PC-3 (cell line): ENCODE data around the gene ZNF281.

Source experiments
- EZH2 ChIP-seq: fragments of 300-600 bp; sonication (generic); IDR thresholded peaks from one replicate; pipeline ENCODE4 v1.6.1; 2017; ENCODE audit warnings: antibody characterized with exemption, mild to moderate bottlenecking, low read length; ENCODE audit not compliant: unreplicated experiment
- EZH2phosphoT487 ChIP-seq: fragments of 300-600 bp; sonication (generic); IDR thresholded peaks from 2 replicates; pipeline ENCODE4 v1.6.1; 2018; ENCODE audit warnings: mild to moderate bottlenecking, antibody characterized with exemption, low read length, borderline replicate concordance
- TF ChIP-seq, protein P1 (sequence below): fragments of 300-600 bp; sonication (generic); conservative IDR thresholded peaks from 2 replicates; pipeline ENCODE4 v1.5.1; 2017; ENCODE audit warnings: antibody characterized with exemption, low read depth, mild to moderate bottlenecking, low read length

DNA sequence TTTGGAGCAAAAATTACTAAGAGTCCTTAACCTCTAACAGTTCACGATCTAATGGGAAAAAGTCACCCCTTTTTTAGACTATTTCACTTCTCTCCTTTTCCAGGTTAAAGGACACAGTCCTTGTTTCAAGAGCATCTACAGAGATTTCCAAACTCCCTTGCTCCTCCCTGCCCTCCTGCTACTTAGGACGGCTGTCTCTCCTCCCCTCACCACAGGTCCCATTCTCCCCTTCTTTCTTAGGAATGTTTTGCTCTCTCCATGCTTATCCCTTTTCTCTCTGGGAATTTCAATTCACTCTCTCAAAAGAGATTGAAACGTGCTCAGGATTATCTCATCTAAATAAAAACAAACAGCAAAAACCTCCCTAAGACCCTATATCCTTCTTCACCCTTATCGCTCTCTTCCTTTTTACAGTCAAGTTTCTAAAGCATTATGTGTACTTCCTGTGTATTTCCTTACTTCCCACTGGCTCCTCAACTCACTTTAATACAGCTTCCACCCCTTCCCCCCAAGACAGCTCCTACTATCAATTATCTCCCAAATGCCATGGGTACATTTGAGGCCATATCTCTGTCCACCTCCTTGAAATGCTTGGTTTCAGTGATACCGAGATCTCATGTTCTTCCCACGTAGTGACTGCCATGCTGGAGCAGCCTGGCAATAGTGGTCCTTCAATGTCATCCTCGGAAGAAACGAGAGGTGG is 43.2 kb upstream of the ZNF281 start:
- TF ChIP-seq, protein P1, sequence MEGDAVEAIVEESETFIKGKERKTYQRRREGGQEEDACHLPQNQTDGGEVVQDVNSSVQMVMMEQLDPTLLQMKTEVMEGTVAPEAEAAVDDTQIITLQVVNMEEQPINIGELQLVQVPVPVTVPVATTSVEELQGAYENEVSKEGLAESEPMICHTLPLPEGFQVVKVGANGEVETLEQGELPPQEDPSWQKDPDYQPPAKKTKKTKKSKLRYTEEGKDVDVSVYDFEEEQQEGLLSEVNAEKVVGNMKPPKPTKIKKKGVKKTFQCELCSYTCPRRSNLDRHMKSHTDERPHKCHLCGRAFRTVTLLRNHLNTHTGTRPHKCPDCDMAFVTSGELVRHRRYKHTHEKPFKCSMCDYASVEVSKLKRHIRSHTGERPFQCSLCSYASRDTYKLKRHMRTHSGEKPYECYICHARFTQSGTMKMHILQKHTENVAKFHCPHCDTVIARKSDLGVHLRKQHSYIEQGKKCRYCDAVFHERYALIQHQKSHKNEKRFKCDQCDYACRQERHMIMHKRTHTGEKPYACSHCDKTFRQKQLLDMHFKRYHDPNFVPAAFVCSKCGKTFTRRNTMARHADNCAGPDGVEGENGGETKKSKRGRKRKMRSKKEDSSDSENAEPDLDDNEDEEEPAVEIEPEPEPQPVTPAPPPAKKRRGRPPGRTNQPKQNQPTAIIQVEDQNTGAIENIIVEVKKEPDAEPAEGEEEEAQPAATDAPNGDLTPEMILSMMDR = no peak
- TF ChIP-seq EZH2phosphoT487 = no peak
- no peak for TF ChIP-seq EZH2
